ENCODE data around the gene SMIM38. TPM values are rescaled to one million over a fixed set of nuclear protein-coding genes. Genes with fewer than 3 reads are reported as not detected.
A peak's percentile ranks its signal among the peaks of the same experiment; 100 is the strongest.
"Not testable (repeated sequence)": the region's sequence is repeated elsewhere in the genome, so short reads cannot be mapped to it uniquely, and the experiment has no call there.

Gene SMIM38
- polyA plus RNA-seq, 4 donors, result 0.37 to 2.3 (median 0.50) TPM

DNA sequence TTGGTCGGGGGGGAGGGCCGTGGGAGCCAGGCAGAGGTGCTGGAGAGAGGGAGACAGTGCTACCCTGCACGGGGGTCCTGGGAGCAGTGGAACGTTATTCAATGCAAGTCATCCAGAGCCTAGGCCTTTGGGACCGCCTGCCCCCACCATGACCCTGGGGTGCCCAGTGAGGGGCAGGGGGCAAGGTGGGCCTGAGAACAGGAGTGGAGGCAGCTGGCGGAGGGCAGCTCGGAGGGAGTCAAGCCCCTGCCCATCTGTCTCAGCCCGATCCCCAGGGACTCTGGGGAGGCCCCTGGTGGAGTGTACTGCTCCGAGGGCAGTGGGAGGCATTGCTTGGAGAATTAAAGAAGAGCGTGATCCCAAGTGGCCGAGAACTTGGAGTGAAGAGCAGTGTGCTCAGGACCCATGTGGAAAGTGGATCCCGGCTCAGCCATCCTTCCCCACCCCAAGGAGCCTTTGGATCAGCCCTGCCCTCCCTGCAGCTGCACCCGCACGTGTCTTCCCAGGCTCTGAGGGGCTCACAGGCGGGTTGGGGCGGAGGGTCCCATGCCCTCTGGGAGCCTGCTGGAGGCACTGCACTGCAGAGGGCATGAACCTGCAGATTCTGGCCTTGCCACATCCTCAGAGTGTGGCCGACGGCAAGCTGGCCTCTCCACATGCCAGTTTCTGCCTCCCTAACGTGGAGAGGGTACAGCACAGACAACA is 34.0 kb upstream of the SMIM38 start:
- DNase-seq (ENCODE audit: low read depth in 4 of 4, low spot score in 2 of 4), result no peak

DNA sequence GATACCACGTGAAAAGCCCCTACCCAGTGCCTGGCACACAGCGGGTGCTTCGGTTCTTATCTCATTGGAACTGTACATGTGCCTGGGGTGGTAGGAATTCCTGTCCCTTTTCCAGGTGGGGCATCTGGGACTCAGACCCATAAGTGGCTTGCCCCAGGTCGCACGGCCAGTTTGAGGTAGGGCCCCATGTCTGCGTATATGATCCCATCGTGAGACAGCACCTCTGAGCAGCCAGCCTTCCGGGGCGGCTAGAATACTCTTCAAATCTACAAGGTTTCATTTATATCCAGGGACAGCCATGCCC is 33.5 kb upstream of the SMIM38 start:
- no peak for DNase-seq (ENCODE audit: low read depth in 4 of 4, low spot score in 2 of 4)

DNA sequence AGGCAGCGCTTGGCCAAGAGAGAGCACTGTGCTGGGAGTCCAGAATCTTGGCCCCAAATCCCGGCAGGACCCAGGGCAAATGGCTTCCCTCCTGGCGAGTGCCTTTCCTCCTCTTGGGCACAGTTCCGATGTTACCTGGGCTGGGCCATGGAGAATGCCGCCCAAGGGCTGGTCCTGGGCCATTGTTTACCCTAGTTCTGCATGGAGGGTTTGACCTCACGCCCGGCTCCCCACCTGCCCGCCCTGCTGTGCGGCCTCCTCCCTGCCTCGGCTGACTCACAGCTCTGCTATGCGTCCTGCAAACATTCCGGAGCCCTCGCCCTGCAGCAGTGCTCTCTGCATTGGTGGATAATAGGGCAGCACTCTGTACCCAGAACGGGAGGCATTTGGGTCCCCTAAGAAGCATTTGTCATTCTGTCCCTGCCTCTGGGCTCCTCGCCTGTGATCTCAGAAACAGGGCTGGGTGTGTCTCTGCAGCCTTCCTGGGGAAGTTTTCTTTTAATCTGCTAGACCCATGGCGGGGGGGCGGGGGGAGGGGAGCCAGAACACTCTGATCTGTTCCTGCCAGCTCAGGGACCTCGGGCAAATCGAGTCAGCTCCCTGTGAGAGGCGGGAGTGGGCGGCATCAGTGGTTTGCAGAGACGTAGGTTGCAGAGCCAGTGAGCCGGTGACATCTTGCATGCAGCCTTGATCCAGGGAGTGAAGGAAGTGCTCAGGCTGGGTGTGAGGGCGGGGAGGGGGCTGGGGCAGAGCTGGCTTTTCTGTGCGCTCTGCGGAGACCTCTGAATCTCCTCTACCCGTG is 32.9 kb upstream of the SMIM38 start:
- no peak for DNase-seq (ENCODE audit: low read depth in 4 of 4, low spot score in 2 of 4)

DNA sequence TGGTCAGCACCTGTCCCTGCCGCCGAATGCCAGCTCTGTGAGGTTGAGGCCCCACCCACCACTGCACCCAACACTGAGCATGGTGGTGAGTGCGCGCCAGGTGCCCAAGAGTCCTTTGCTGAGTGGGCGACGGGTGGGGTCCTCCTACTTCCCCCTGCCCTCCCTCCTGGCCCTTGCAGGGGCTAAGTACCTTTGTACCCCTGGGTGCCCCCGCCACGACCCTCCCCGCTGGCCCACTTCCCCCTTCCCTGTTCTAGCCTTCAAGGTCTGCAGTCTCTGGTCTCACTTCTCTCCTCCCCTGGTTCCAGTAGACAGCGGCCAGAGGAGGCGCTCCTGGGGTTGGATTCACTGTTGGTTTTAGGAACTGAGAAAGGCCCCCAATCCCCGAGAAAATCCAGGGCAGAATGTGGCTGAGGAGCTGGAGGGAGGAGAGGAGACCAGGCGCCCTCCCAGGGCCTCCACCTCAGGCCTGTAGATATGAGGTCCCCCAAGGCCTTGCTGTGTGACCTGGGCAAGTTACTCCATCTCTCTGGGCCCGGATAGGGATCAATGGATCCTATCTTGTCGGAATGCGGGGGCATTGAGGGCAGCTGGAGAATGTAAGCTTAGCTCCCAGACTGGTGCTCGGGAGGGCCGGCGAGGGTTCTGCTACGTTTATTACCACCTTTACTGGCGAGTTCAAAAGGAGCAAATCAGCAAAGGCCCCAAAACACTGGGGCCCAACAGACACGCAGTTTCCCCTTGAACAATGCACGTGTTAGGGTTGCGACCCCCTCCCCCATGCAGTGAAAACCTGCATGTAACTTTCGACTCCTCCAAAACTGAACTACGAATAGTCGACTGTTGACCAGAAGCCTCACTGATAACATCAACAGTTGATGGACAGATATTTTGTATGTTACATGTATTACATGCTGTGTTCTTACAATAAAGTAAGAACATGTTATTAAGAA is 31.9 kb upstream of the SMIM38 start:
- no peak for DNase-seq (ENCODE audit: low read depth in 4 of 4, low spot score in 2 of 4)

DNA sequence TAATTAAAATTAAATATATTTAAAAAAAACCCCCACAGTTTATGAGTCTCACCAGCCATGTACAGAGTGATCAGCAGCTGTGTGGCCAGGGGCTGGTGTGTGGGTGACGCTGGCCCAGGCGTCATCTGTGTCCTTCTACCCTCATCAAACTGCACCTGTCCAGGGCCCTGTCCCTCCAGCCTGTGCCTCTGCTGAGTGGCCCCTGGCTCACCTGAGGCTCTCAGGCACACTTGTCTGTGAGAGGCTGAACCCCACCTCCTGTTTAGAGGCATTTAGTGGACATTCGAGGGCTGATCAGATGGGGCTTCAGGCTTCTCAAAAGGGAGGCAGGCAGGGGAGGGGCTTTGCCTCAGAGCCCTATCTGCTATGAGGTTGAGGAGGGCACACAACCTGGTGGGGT is 29.9 kb upstream of the SMIM38 start:
- DNase-seq (ENCODE audit: low read depth in 4 of 4, low spot score in 2 of 4), result no peak

DNA sequence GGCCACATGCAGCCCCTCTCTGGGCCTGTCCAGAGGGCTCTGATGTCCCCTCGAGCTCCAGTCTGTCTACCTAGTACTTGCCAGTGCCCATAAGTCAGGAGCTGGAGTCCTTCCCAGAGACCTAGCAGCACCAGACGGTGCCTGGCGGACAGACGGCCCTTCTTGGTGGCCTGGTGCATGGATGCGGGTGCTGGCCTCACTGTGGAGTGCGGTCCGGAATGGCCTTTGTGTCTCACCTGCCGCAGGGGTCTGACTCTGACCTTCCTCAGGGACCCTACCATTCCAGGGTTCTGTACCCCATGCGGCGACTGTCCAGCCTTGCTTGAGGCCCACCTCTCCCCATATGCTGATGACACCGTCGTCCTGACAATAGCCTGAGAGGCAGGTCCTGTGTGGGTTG is 29.4 kb upstream of the SMIM38 start:
- no peak for DNase-seq (ENCODE audit: low read depth in 4 of 4, low spot score in 2 of 4)

DNA sequence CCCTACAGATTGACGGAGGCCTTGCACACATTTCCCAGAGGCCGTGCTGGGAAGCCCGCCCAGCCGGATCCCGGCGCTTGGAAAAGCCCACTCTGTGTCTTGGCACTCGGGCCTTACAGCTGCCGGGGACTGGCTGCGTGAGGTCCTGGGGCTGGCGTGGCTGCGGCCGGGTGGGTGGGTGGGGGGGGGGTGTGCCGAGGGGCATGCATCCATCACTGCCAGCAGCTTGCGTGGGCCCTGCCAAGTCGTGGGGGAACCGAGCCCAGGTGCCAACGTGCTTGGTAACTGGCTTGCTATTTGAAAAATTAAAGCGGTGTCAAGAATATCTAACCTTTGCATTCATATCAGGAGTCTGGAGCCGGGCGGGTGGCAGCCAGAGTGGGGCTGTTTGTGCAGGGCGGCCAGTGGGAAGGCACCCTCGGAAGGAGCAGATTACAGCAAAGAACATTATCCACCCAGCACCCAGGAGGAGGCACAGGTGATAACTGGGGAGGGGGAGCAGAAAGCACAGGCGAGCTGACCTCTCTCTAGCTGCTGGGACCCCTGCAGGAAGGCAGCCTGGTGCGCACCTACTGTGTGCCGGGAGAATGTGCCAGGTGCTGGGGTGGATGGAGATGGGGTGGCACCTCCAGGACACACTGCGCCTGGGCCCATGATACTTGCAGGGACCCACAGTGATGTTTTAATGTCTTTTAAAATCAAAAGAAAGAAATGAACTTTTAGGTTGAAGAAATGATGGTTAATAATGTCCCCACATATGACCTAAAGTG is 28.5 kb upstream of the SMIM38 start:
- no peak for DNase-seq (ENCODE audit: low read depth in 4 of 4, low spot score in 2 of 4)

DNA sequence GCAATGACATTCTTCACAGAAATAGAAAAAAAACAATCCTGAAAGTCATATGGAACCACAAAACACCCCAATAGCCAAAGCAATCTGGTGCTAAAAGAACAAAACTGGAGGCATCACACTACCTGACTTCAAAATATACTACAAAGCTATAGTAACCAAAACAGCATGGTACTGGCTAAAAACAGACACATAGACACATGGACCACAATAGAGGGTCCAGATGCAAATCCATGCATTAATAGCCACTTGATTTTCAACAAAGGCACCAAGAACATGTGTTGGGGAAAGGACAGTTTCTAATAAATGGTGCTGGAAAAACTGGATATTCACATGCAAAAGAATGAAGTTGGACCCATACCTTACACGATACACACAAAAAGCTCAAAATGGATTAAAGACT is 27.9 kb upstream of the SMIM38 start:
- no peak for DNase-seq (ENCODE audit: low read depth in 4 of 4, low spot score in 2 of 4)

DNA sequence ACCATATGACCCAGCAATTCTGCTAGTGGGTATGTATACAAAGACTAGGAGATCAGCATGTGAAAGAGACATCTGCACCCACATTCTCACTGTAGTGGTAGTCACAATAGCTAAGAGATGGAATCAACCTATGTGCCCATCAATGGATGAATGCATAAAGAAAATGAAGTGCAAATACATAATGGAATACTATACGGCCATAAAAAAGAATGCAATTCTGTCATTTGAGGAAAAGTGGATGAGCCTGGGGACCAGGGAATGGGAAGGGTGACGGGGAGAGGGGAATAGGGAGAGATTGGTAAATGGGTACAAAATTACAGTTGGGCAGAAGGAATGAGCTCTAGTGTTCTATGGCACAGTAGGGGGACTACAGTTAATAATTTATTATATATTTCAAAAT is 26.7 kb upstream of the SMIM38 start:
- no peak for DNase-seq (ENCODE audit: low read depth in 4 of 4, low spot score in 2 of 4)

DNA sequence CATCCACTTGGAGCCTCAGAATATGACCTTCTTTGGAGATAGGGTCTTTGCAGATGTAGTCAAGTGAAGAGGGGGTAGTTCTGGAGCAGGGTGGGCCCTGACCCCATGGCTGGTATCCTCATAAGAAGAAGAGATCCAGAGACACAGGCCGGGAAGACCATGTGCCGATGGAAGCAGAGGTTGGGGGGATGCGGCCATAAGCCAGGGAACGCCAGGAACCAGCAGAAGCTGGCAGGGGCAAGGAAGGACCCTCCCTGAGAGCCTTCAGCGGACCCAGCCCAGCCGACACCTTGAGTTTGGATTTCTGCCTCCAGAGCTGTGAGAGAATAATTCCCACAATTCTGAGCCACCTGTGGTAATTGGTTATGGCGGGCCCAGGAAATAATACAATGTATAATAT is 26.1 kb upstream of the SMIM38 start:
- no peak for DNase-seq (ENCODE audit: low read depth in 4 of 4, low spot score in 2 of 4)

DNA sequence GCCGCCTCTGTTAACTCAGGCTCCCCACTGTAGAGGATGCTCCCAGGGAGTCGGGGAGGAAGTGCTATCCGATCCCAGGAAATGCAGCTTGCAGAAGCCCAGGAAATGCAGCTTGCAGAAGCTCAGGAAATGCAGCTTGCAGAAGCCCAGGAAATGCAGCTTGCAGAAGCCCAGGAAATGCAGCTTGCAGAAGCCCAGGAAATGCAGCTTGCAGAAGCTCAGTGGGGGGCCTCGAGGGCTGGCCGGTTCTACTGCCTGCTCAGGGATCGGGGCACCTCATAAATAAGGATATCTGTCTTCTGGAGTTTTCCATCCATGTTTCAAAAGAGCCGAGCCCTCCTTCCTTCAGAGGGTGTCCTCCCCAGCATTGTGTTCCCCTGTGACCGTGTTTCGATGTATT is 25.1 kb upstream of the SMIM38 start:
- DNase-seq (ENCODE audit: low read depth in 4 of 4, low spot score in 2 of 4), result no peak

DNA sequence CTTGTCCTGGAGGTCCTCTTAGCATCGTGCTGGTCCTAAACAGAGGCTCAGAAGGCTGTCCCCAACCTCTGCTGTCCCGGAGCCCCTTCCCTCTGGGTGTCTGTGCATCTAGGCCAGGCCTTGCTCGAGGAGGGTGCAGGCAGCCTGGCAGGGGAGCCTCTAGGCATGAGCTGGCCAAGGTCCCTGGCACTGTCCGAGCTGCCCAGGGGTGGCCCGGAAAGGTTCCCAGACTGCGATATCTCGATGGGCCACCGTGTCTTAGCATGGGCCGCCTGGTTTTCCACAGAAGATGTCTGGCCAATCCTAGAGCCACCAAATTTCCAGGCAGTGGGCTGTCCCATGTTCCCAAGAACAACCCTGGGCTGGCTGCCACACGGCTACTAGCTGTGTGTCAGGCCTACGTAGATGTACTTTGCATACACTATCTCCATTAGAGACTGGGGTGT is 24.6 kb upstream of the SMIM38 start:
- DNase-seq (ENCODE audit: low read depth in 4 of 4, low spot score in 2 of 4), result no peak

DNA sequence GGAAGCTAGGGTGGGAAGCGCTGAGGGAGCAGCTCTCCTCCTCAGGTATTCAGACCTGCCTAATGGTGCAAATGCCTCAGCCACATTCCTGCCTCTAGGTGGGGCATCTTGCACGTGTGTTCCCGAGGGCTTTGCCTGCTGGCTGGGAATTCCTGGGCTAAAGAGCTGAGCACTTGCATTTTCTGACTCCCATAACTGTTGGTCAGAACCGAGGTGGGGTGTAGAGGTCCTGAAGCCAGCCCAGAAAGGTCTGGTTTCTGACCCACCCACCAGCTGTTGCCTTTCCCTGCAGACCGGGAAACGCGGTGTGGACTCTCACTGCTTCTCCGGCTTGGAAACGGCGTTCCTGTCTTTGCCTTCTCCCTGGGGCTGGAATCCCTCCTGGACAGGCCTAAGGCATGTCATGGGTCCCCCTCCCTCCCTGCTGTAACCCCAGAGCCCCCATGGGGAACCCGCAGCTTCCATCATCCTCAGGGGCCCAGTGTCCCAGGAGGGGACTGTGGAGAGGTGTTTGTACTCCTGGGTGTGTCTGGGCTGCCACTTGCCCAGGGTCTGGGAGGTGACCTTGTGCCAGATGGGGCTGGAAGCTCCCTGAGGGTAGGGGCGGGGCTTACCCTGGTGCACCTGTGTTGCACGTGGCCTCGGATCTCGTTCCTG is 24.0 kb upstream of the SMIM38 start:
- DNase-seq (ENCODE audit: low read depth in 4 of 4, low spot score in 2 of 4), result peak; percentile 69 to 91 (median 76)

DNA sequence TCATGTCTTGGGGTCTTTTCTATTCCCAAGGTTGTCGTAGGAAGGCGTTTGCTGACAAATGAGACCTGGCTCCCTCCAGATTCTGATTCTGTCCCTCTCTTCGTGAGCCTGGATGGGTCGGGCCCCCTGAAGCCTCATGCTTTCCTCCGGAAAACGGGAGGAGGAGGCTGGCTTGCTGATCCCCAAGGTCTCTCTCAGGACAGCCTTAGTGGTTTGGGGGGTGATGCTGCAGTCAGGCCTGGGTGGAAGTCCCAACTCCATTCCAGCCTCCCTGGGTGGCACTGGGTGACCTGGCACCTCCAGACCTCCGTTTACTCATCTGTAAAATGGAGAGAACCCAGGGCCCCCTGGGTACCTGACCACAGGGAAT is 23.4 kb upstream of the SMIM38 start:
- no peak for DNase-seq (ENCODE audit: low read depth in 4 of 4, low spot score in 2 of 4)

DNA sequence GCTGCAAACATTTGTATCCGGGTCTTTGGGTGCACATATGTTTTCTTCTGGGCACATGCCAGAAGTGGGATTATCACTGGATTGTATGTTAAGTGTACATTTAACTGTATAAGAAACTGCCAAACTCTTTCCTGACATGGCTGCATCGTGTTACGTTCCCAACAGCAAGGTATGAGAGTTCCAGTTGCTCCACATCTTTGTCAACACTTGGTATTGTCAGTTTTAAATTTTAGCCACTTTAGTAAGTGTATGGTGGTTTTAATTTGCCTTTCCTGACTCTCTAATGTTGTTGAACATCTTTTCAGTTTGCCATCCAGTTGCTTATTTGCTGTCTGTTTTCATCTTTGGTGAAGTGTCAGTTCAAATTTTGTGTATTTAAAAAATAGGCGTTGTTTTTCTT is 22.5 kb upstream of the SMIM38 start:
- no peak for DNase-seq (ENCODE audit: low read depth in 4 of 4, low spot score in 2 of 4)

DNA sequence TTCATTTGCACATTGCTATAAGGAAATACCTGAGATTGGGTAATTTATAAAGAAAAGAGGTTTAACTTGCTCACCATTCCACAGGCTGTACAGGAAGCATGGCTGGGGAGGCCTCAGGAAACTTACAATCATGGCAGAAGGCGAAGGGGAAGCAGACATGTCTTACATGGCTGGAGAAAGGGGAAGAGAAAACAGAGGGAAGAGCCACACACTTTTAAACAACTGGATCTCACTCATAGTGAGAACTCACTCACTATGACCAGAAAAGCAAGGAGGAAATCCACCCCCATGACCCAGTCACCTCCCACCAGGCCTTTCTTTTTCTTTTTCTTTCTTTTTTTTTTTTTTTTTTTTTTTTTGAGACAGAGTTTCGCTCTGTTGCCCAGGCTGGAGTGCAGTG is 21.6 kb upstream of the SMIM38 start:
- DNase-seq (ENCODE audit: low read depth in 4 of 4, low spot score in 2 of 4), result not testable (repeated sequence)

DNA sequence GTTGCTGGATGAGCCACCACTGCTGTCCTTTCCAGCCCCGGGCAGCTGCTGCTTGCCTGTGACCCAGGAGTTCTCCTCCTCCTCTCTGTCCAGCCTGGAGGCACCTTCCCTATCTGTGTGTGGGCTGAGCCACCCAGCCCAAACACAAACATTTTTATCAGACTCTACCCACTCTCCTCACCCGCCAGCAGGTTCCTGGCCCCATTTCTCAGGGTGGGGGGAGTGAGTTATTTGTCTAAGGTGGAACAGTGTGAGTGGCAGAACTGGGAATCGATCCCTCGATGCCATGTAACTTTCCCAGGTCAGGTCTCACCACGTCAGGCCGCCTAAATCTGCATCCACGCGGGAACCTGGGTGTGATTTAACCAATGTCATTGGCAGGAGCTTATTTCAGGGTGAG is 20.8 kb upstream of the SMIM38 start:
- no peak for DNase-seq (ENCODE audit: low read depth in 4 of 4, low spot score in 2 of 4)

DNA sequence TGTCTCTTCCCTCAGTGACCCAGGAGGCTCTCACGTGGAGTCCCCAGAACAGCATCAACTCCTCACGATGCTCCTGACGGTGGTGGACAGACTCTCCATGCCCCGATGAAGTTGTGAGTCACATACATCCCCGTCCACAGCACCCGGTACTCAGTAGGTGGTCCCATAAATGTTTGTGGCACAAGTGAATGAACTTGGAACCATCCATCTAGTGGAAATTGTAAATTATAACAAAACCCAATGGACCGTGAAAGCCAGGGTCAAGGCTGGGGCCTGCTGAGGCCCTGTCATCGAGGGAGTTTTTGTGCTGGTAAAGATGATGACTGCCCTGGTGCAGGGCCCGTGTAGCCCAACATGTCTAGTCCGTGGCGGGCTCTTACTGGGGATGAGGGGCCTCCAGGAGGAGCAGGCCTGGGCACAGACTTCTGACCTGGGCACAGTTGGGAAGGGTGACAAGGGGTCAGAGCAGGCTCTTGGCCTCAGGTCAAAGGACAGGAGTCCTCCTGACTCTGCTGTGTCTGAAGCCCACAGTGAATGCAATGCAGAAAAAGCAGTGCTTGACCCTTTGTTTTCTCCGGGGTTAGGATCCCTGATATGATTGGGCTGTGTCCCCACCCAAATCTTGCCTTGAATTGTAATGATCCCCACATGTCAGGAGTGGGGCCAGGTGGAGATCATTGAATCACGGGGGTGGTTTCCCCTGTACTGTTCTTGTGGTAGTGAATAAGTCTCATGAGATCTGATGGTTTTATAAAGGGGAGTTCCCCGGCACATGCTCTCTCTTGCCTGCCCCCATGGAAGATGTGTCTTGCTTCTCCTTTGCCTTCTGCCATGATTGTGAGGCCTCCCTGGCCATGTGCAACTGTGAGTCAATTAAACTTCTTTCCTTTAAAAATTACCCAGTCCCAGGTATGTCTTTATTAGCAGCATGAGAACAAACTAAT is 20.0 kb upstream of the SMIM38 start:
- no peak for DNase-seq (ENCODE audit: low read depth in 4 of 4, low spot score in 2 of 4)

DNA sequence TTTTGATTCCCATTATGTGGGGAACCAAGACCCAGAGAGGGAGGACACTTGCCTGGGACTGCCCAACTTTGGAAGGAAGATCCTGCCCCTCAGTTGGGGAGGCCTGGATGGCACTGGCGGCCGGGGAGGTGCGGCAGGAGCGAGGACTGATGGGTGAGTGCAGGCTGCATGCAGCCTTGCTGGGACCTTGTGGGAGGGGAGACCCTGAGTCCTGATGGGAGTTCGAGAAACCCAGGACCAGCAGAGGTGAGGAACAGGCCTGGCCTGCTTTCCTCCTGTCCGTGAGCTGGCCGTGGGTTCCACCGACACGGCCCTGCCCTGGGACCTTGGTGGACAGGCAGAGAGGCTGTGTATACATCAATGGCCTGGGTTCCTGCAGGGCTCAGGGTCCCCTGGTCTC is 19.3 kb upstream of the SMIM38 start:
- no peak for DNase-seq (ENCODE audit: low read depth in 4 of 4, low spot score in 2 of 4)
